ENCODE measurements around the gene SSU72. TPM values are rescaled to one million over a fixed set of nuclear protein-coding genes. Genes with fewer than 3 reads are reported as not detected.

The SSU72 gene
- total RNA-seq, 4 donors from 2014 or later, result 129 to 161 (median 146) TPM

DNA sequence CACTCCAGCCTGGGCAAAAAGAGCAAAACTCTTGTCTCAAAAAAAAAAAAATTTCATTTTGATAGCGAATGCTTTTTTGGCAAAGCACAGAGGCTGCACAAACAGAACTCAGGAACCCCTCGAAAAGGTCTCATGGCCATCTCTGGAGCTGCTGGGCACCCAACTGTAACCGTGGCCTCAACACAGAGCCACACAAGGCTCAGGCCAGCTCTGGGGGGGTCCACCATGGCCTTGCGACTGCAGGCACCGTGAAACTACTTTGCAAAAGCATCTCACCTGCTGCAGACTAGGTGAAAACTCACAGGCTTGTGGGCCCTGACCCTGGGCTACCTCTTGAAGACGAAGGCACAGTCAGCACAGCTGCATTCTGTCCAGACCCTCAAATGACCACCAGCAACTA is 18.2 kb downstream of the SSU72 start:
- H3K4me1 ChIP-seq, result peaks cover 0 to 26% (median 0%) of the 10 kb centered on the region in 4 donors
- no peak overlapping the region for H3K4me3 ChIP-seq
- DNase-seq (ENCODE audit: low spot score in 2 of 2), result no peak
- H3K9me3 ChIP-seq, result no peaks in the 10 kb centered on the region
- no peak overlapping the region for H3K27ac ChIP-seq
- WGBS, 2 donors, result 81 to 90% methylated on average over 6 of the region's 6 CpGs
- no peaks in the 10 kb centered on the region for H3K27me3 ChIP-seq
- peaks cover 0 to 37% (median 0%) of the 10 kb centered on the region in 3 donors for H3K36me3 ChIP-seq
- TF ChIP-seq EP300 (IDR thresholded peaks at IDR 0.05), result no peak
- no peak for TF ChIP-seq CTCF (IDR thresholded peaks at IDR 0.05)
- TF ChIP-seq POLR2A (IDR thresholded peaks at IDR 0.05), result no peak

DNA sequence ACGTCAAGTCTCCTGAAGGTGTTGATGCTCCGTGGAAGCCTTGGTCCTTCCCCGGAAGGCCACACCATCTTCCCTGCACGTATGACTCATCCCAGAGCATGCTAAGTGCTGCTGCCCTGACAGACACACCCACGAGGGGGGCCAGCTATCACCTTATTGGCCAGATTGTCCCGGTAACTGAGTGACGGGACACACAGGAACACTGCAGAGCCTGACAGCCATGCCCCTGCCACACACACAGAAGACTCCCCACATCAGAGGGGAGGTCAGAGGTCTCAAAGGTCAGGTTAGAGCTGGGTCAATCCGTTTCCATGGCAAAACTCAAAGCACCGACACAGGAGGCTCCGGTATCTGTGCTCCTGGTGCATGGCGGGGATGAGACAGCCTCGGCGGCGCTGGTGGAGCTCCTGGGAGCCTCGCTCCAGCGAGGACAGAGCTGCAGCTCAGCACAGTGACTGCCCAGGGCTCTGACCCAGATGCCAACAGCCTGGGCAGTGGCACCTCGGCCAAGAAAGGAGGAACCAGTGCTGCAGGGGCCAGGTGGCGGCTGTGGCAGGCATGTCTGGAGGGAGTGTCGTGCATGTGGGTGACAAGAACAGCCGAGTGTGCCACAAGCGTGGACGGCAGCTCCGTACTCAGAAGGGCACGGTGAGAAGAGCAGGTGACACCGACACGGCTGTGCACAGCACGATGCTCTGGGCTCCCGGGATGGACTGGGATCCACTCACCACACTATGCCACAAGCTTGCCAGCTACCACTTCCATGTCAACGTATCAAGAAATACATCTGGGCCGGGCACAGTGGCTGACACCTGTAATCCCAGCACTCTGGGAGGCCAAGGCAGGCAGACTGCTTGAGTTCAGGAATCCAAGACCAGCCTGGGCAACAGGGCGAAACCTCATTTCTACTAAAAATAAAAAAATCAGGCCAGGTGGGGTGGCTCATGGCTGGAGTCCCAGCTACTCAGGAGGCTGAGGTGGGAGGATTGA is 19.4 kb downstream of the SSU72 start:
- WGBS, 2 donors, result 66 to 70% methylated on average over 24 to 30 of the region's 31 CpGs
- no peak for DNase-seq (ENCODE audit: low spot score in 2 of 2)
- Histone ChIP-seq H3K36me3 (peaks cover 0 to 24% (median 0%) of the 10 kb centered on the region in 3 donors), H3K27ac (no peak overlapping the region), H3K27me3 (no peaks in the 10 kb centered on the region), H3K4me3 (no peak overlapping the region), H3K4me1 (peaks cover 0 to 37% (median 4%) of the 10 kb centered on the region in 4 donors), H3K9me3 (no peaks in the 10 kb centered on the region)
- no peak for TF ChIP-seq POLR2A (IDR thresholded peaks at IDR 0.05)
- TF ChIP-seq CTCF (IDR thresholded peaks at IDR 0.05), result no peak
- TF ChIP-seq EP300 (IDR thresholded peaks at IDR 0.05), result no peak

DNA sequence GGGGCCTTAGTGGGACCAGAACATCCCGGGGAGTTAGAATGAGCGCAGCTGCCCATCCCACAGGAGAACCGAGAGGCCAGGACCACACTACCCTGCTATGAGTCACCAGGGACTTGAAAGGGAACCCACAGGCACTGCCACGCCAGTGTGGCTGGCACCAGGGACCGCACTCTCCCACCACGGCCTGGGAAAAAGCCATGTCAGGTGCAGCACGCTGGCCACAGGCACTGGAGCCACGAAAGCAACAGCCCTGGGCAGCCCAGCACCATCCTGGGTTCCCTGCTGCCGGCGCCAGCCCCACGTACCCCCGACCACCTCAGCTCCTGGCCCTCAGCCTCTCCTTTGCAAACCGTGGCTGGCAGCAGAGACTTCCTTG is 20.1 kb downstream of the SSU72 start:
- TF ChIP-seq POLR2A (IDR thresholded peaks at IDR 0.05) (no peak), CTCF (IDR thresholded peaks at IDR 0.05) (no peak), EP300 (IDR thresholded peaks at IDR 0.05) (no peak)
- Histone ChIP-seq H3K36me3 (peaks cover 0 to 19% (median 0%) of the 10 kb centered on the region in 3 donors), H3K9me3 (no peaks in the 10 kb centered on the region), H3K27me3 (no peaks in the 10 kb centered on the region), H3K4me1 (peaks cover 0 to 39% (median 4%) of the 10 kb centered on the region in 4 donors), H3K27ac (no peak overlapping the region), H3K4me3 (no peak overlapping the region)
- 77 to 100% methylated on average over 2 to 8 of the region's 13 CpGs for WGBS, 2 donors
- DNase-seq (ENCODE audit: low spot score in 2 of 2), result no peak

DNA sequence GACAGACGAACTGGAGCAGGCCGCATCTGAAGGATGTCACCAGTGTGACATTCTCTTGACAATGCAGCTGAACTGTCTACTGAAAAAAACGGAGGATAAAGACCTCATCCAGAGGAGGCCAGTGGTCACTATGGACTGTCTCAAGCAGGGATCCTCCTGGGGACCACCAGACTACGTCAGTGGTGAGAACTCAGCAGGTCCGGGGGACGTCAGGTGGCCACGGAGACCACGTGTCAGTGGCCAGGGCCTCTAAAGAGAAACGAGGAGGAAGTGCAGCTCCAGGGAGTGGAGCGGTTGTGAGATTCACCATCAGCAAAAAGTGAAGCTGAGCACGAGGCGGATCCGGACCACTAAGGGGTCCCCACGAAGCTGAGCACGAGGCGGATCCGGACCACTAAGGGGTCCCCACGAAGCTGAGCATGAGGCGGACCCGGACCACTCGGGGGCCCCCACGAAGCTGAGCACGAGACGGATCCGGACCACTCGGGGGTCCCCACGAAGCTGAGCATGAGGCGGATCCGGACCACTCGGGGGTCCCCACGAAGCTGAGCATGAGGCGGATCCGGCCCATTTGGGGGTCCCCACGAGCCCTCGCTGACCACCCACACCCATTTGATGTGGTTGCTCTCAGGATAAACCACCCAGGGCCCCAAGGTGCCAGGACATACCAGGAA is 20.7 kb downstream of the SSU72 start:
- no peak overlapping the region for H3K4me3 ChIP-seq
- 89 to 91% methylated on average over 35 of the region's 35 CpGs for WGBS, 2 donors
- H3K27me3 ChIP-seq, result no peaks in the 10 kb centered on the region
- peaks cover 0 to 39% (median 4%) of the 10 kb centered on the region in 4 donors for H3K4me1 ChIP-seq
- H3K36me3 ChIP-seq, result peaks cover 0 to 19% (median 0%) of the 10 kb centered on the region in 3 donors
- H3K27ac ChIP-seq, result no peak overlapping the region
- no peaks in the 10 kb centered on the region for H3K9me3 ChIP-seq
- TF ChIP-seq CTCF (IDR thresholded peaks at IDR 0.05), result no peak
- no peak for TF ChIP-seq EP300 (IDR thresholded peaks at IDR 0.05)
- no peak for TF ChIP-seq POLR2A (IDR thresholded peaks at IDR 0.05)
- no peak for DNase-seq (ENCODE audit: low spot score in 2 of 2)

GRCh38 chr1:1552263-1552639 is 22.4 kb downstream of the SSU72 start:
- H3K27me3 ChIP-seq, result no peaks in the 10 kb centered on the region
- H3K9me3 ChIP-seq, result no peaks in the 10 kb centered on the region
- whole genome bisulfite sequencing, 2 donors, result 82 to 84% methylated on average over 8 to 10 of the region's 10 CpGs
- no peak for DNase-seq (ENCODE audit: low spot score in 2 of 2)
- no peak for TF ChIP-seq CTCF (IDR thresholded peaks at IDR 0.05)
- TF ChIP-seq POLR2A (IDR thresholded peaks at IDR 0.05), result no peak
- TF ChIP-seq EP300 (IDR thresholded peaks at IDR 0.05), result no peak
- no peak overlapping the region for H3K4me3 ChIP-seq
- H3K4me1 ChIP-seq, result peaks cover 0 to 39% (median 4%) of the 10 kb centered on the region in 4 donors
- H3K36me3 ChIP-seq, result peaks cover 0 to 28% (median 0%) of the 10 kb centered on the region in 3 donors
- H3K27ac ChIP-seq, result no peak overlapping the region

Measured in tibial nerve (tissue), 4 donors.